HG02623 (cell line): ENCODE measurements around the gene UBE2V1.
"Not testable (repeated sequence)": the region's sequence is repeated elsewhere in the genome, so short reads cannot be mapped to it uniquely, and the experiment has no call there.

Source experiments
- ATAC-seq: cut with Tn5 transposase; IDR thresholded peaks from one replicate; pipeline ENCODE4 v1.9.1; 2021; ENCODE audit warnings: moderate library complexity; ENCODE audit not compliant: unreplicated experiment

Gene UBE2V1

DNA sequence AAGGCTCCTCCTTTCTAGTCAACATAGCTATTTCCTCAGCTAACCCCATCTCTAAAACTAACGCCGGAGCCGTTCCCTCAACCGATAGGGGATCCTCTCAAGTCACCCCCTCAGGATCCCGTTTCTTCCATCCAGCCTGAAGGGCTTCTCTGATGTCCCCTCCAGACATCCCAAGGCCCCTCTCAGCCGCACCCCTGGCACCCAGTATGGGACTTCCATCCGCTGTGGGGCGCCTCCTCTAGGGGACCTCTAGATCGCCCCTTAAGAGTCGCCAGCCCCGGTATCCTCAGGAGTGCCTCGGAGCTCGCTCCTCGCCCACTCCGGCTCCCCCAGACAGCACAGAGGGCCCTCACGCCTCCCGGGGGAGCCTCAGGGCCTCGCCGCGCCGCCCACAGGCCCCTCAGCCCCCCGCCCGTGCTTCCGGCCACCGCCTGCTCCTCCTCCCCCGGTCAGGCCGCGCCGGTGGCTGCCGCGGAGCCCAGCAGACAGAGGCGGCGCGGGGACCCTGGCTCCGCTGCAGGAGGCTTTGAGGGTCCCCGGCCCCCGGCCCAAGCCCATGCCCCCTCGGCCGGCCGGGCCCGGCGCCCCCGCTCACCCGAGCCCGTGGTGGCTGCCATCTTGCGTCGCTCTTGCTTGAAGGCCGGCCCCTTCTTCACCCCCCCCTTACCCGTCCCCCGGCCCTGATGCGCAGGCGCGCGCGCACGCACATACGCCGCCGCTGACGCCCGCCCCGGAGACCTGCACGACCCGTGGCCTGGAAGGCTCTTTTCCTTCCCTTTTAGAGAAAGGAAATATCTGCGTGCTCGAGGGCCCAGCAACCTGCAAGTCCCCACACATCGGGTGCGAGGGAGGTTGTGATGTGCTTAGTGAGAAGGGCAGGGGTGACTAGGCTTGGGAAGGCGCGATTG lies at the start of gene UBE2V1:
Gene UBE2V1 (minus strand): TSS at position 639 of the 908 bp plus-strand sequence. CDS start 22 bp downstream, at position 617.
- peak; percentile 34 for ATAC-seq

DNA sequence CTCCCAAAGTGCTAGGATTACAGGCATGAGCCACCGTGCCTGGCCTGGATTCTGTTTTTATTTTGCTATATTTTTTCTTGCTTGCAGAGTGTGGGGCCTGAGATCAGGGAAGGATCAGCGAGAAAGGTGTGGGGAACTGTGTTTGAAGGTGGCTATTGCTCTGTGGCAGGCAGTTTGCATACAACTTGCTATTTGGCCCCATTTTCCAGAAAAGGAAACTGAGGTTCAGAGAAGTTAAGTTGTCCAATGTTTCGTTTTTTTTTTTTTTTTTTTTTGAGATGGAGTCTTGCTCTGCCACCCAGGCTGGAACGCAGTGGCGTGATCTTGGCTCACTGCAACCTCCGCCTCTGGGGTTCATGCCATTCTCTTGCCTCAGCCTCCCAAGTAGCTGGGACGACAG lies 48.5 kb upstream of the UBE2V1 start:
- ATAC-seq = not testable (repeated sequence)

DNA sequence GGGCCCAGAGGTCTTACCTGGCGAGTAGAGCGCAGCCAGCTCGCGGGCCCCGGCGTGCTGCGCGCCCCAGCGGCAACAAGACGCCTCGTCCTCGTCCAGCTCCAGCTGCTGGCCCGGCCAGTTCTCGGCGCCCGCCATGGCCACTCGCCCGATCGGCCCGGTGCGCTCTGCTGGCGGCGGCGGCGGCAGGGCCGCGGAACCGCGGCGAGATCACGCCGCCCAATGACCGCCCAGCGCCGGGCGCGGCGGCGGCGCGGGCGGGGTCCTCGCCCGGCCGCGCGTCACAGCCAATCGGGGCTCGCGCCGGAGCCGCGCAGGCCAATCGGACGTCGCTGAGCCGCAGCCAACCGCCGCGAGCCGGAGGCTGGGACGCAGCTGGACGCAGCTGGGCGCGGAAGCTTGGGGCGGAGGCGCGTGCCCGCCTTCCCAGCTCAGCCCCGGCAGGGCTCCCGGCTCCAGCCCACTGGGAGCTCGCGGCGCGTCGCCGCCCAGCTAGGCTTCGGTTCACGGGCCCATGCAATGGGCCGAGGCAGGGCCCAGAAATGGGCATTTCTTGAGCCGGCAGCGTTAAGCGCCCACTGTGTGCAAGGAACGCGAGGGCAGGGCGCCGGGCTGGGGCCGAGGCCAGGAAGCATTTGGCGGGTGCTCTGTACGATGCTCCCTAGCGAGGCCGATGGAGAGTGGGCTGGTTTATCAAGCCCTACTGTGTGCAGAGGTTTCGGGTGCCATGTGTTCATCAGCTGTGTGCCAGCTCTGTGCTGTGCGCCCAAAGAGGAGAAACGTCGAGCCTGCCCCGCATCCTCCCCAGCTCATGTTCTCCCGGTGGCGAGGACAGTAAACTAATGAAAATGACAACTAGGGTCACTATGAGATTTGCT lies 40.8 kb upstream of the UBE2V1 start, which contains the start of gene PEDS1:
Gene PEDS1 (minus strand): TSS at position 224 of the 878 bp plus-strand sequence. CDS start 86 bp downstream, at position 138.
- peak; percentile 90 for ATAC-seq

DNA sequence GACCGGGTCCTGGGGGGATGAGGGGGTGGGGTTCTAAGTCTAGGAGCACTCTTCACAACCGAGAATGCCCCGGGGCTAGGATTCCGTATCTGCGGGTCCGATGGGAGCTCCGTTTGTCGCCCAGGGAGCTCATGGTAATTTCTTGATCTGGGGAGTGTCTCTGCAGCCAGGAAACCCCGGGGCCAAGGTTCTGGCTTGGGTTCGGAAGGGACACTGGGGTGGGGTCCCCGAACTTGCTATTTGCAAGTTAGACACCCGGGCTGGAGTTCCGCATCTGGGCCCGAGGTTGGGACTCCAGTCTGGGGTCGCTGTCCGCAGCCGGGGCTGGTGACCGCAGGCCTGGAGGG lies 40.2 kb upstream of the UBE2V1 start:
- ATAC-seq = no peak

DNA sequence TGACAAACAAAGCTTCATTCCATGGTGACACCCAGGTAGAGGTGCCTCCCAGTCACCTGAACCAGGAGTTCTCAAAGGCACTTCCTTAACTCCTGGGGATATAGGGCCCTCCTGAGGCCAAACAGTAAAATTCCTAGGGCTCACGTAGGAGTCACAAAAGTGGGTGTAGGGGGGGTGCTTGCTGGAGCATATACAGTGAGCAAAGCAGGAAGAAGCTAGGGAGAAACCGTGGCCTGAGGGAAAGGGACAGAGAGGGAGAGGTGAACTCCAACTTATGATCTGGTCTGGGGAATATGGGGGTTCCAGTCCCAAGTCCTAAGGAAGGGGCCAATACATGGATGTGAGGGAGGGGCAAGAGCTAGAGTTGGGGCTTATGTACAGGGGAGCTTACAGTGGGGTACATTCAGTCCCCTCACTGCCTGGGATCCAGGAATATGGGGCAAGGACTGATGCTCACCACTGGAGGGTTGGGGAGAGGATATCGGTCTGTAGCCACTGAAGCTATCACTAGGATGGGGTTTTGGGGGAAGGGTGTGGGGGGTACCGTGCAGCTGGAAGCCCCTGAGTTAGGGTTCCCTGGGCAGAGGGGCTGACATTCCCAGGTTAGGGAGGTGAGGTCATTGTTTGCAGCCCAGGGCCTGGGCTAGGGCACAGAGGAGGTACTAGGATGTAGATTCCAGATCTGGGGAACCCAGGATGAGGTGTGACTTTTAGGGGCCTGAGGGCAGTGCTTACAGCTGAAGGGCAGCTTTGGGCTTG lies 39.6 kb upstream of the UBE2V1 start:
- ATAC-seq = no peak

DNA sequence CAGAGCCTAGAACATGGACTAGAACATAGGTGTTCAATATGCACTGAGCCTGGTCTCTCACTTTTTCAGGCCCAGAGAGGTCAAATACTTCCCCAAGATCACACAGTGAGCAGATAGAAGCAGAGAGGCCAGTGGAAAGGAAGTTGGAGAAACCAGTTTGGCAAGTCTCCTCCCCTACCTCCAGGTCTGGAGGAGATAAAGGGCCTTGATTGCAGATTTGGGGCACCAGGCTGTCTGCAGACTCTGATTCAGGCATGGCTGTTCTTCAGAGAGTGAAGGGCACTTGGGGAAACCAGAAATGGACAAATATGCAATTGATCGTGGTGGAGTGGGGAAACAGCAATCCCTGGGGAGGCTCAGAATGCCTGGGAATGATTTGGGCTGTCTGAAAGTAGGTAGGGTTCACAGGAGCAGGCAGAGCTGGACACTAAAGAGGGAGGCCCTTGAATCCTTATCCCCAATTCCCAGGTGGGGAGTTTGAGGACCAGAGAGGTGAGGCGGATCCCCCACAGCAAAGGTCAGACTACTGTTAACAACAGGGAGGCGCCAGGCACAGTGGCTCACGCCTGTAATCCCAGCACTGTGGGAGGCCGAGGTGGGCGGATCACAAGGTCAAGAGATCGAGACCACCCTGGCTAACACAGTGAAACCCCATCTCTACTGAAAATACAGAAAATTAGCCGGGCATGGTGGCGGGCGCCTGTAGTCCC lies 38.2 kb upstream of the UBE2V1 start:
- ATAC-seq = no peak

DNA sequence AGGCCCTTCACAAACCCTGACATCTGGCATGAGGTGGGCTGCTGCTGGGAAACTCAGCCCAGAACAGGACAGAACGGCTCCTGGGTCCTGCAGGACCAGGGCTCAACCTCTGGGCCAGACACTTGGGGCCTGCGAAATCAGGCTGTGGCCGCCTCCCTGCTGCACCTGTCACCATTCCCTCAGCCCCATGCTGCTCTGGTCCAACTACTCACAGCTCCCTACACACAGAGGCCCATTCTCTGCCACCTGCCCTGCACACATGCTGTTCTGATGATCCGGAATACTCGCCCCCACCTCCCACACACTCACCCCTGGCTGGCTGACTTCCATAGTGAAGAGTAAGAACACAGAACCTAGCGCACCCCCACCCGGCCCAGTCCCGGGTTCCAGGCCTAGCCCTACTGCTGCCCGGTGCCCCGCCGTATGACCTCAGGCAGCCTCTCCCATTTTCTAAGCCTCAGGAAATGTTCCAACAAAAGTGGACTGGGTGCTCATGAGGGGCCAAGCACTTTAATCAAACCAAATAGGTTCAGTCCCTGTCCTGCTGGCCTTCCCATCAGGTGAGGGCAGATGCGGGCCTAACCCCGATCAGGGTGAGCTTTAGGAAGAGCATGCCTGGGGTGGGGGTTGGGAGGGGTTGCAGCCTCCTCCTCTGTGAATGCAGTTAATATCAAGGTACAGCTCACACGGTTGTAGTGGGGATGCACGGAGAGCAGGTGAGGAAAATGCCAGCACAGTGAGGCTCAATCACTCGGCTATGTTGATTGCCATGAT lies 36.7 kb upstream of the UBE2V1 start:
- ATAC-seq = no peak

DNA sequence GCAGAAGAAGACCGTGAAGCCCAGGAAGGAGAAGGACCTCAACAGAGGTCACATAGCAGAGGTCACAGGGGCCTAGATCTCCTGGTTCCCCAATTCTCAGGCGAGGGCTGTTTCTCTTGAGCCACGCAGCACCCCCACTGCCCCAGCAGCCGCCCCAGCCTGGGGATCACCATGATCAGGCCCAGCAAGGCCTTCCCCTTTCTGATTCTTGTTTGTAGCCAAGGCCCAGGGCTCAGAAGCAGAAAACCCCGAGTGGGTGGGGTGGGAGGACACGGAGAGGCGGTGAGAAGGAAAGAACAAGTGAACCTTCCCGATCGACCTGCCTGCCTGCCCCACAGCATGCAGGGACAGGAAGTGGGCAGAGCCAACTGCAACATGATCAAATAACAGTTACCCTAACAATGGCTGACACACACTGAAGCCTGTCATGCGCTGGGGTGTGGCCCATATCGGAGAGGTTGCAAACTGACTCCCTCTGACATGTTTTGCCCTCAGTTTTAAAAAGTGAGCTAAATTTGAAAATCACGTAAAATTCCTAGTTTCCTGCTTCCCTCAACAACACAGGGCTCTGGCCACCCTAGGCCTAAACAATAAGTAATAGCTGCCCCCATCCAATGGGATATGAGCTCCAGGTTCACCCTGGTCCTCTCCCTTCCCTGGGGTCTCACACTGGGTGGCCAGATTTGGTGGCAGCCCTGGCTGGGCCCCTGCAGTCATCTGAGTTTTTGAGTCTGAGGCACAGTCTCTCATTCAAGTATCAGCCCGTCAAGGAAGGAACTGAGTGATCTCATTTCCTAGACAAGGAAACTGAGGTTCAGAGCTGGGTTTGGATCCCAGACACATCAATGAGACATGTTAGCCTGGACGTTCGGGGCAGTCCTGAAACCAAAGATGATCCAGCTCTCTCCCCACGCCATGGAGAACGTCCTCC lies 34.0 kb upstream of the UBE2V1 start:
- ATAC-seq = peak; percentile 63

DNA sequence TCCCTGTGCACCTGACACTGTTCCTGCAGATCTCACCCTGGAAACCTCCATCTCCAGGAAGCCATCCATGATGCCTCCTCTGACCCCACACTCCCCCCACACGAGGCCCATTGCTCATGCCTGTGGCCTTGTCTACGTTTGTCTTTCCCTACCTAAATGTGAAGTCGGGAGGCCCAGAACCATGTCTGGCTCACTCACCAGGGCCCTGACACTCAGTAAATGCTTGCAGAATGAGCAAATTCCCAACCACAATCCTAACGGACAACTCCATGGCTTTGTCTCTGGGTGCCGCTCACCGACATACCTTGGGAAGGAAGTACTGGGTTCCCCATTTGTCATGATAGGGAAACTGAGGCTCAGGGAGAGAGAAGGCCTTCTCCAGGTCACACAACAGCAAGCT lies 33.3 kb upstream of the UBE2V1 start:
- no peak for ATAC-seq

DNA sequence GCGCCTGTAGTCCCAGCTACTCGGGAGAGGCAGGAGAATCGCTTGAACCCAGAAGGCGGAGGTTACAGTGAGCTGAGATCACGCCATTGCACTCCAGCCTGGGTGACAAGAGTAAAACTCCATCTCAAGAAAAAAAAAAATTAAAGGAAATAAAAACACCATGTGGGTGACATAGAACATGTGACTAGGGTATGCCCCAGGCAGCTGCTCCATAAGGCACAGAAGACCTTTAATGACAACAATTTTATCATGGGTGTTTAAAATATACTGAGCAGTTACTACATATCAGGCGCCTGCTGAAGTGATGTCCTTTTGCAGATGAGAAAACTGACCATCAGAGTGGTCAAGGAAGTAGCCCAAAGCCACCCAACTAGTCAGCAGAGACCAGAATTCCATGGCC lies 32.6 kb upstream of the UBE2V1 start:
- no peak for ATAC-seq

DNA sequence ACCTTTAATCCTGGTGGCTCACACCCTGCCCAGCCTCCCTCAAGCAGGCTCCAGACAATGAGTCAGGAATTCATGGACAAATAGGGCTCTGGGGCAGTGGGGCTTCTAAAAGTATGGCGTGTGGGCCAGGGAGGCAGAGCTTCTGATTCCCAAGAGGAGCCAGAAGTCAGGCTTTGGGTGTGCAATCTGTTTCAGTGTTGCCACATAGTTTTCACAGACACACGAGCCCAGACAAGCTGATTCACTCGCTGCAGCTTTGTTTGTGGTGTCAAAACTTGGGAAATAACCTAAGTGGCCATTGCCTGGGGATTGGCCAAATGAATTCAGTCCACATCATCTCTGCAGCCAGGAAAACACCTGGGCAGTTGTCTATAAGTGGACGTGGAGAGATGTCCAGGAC lies 31.4 kb upstream of the UBE2V1 start:
- no peak for ATAC-seq

DNA sequence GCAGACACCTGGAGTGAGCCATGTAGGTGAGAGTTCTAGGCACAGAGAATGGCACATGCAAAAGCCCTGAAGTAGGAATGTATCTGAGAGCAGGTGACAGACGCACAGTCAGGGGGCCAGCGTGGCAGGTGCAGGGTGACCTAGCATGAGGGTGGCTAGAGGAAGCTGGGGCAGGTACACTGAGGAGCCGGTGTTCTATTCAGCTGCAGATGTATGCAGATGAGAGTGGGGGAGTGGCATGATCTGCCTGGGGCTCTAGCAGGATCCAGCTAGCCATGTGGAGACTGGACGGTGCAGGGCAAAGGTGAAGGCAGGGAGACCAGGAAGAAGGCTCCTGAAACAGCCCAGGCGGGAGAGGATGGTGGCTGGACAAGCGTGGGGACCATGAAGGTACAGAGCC lies 29.9 kb upstream of the UBE2V1 start:
- ATAC-seq = no peak

DNA sequence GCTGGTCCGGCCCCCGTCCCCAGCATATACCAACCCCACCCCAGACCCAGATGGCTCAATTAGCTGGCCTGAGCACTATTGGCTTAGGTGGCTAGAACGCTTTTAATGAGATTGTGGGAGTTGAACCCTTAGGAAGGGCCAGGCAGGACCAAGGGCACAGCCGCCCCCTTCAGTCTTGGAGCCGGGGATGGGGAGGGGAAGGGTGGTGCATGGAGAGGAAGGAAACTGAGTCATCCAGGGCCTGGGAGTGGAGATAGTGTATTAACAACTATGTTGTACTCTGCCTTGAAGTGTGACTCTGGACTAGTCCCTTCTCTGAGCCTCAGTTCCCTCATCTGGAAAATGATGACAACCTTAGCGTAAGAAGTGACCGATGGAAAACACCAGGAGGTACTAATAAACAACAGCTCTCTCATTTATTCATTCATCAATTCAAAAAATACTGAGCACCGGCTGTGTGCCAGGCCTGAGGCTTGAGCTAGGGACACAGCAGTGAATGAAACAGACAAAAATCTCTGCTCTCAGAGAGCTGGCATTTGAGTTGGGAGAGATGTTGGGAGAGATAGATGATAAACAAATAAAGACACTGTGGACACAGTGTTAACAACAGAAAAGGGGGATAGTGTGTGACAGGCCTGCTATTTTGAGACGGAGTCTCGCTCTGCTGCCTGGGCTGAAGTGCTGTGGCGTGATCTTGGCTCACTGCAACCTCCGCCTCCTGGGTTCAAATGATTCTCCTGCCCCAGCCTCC lies 29.0 kb upstream of the UBE2V1 start:
- ATAC-seq = no peak

DNA sequence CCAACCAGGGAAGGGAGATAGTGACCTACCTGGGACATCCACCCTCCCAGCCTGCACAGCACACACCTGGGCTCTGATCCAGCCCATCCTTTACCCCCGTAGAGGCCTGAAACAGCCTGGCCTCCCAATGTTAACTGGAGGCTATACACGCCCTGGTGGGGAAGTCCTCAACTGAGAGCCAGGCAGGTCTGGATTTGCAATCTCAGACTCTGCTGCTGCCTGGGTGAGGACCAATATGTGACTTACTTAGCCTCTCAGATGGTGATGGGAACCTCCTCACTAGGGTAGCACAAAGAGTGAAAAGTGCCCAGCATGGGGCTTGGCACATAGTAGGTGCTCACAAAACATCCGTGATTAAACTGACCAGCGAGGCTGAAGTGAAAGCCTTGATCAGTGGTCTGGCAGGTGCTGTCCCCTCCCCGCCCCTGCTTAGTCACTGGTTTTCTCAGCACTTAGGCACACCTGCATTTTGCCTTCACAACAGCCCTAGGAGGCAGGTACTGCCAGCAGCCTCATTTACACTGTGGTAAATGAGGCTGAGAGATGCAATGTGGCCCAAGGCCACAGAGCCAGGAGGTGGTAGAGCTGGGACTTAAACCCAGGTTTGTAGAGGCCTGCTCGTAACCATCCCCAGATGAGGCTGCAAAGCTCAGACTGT lies 28.2 kb upstream of the UBE2V1 start:
- no peak for ATAC-seq

DNA sequence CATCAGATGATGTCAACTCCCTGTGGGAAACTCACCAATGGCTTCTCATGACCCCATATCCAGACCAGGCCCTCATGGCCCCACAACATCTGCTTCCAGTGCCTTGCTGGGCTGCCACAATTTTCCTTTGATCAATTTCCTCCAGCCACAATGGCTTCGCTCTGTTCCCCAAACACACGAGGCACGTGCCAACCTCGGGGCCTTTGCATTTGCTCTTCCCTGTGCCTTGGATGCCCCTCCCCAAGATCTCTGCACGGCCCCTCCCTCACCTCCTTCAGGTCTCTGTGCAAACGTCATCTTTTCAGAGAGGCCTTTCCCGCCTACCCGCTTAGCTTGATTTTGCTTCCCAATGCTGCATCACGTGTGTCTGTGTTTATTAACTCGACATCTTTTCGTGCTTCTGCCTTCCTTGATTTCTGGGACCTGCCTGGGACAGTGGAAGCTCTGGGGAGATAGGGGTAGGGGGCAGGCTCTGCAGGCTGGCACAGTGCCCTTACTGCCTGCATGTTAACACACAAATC lies 27.4 kb upstream of the UBE2V1 start:
- ATAC-seq = no peak

DNA sequence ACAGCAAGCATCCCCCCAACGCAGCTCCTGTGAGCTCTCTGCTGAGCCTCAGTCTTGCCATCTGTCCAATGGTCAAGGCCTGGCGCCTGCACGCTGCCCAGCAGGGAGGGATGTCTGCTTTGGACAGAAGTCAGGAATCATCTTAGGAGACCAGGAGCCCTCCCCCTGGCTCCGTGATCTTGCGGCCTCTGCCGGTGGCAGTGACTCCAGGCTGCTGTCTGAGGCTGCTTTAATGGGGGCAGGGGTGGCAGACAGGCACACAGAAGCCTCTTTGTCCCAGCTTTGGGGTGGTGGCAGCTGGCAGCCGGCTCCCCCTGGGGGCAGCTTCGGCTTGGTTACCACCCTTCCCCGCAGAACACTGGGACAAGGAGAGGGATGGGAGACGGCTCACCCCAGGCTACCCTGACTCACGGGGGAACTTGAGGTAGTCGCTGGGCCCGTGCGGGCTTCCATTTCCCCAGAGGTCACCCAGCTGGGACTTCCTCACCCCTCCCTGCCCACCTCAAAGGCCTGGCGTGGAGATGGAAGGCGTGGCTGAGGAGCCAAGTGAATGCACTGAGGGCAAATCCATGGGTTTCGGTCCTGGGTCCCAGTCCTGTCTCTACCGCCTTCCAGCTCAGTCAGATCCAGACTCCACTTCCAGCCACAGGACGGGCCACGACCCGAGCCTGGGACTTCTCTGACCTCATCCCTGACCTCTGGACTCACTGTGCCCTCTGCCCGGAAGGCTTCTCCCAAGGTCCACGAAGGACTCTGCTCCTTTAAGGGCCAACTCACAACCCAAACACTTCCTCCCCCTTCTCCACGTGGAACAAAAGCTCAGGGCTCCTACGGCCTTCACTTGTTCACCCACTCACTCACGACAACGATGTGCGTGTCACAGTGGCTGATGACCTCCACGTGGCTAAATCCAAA lies 25.8 kb upstream of the UBE2V1 start:
- no peak for ATAC-seq
